ENCODE results near the gene B3GALT4. TPM values are rescaled to one million over a fixed set of nuclear protein-coding genes. Genes with fewer than 3 reads are reported as not detected.
"Not testable (repeated sequence)": the region's sequence is repeated elsewhere in the genome, so short reads cannot be mapped to it uniquely, and the experiment has no call there.

B3GALT4 gene
- total and polyA plus RNA-seq, 4 donors: 5.8 to 12.9 (median 7.2) TPM

DNA sequence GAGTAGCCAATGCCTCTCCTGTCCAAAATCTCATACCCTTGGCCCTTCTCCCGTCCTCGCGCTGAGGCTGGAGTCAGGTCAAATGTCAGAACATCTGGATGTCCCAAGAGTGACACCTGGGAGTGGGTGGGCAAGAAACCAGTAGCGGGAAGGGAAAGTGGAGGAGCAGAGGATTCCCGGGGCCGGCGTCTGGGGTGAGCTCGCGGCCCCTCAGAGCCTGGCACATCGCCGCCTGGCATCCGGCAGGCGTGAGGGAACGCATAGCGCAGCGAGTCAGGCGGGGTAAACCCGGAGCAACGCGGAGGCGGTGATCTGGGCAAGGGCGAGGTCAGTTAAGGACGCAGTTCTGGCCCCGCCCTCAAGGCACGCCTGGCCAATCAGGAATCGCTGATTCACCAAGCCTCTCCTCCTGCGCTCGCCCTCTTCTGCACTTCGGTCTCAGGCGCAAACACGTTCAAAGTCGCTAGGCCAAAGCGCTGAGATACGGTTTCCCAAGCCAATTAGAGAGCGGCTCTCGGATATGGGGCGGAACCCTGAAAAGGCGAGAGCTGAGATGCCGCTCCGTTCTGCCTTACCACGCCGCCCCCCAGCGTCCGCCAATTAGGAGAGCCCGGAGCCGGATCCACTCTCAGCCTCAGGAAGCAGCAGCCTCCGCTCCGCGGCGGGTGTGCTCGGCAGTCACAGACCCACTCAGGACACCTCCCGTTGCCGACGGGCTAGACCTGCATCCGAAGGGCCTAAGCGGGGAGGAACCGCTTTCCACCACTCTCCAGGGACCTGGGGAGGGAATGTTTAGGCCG is 27.8 kb upstream of the B3GALT4 start:
- Histone ChIP-seq H3K9me3 (ENCODE audit: control insufficient read depth, insufficient read depth, low read length) (no peaks in the 10 kb centered on the region), H3K27me3 (ENCODE audit: control insufficient read depth, insufficient read depth, low read length) (no peaks in the 10 kb centered on the region), H3K4me3 (ENCODE audit: low read depth, low read length) (peak overlapping the region; percentile 83), H3K4me1 (ENCODE audit: control insufficient read depth, insufficient read depth, low read length) (peaks cover 19% of the 10 kb centered on the region), H3K27ac (ENCODE audit: low read depth, low read length) (peak overlapping the region; percentile 94), H3K36me3 (ENCODE audit: control insufficient read depth, insufficient read depth, low read length) (peaks cover 18% of the 10 kb centered on the region)
- DNase-seq (ENCODE audit: low read depth in 4 of 6, low spot score in 6 of 6): peak; percentile 93 to 99 (median 96)
- WGBS (ENCODE audit: insufficient coverage): under 1% methylated on average over 48 of the region's 58 CpGs

DNA sequence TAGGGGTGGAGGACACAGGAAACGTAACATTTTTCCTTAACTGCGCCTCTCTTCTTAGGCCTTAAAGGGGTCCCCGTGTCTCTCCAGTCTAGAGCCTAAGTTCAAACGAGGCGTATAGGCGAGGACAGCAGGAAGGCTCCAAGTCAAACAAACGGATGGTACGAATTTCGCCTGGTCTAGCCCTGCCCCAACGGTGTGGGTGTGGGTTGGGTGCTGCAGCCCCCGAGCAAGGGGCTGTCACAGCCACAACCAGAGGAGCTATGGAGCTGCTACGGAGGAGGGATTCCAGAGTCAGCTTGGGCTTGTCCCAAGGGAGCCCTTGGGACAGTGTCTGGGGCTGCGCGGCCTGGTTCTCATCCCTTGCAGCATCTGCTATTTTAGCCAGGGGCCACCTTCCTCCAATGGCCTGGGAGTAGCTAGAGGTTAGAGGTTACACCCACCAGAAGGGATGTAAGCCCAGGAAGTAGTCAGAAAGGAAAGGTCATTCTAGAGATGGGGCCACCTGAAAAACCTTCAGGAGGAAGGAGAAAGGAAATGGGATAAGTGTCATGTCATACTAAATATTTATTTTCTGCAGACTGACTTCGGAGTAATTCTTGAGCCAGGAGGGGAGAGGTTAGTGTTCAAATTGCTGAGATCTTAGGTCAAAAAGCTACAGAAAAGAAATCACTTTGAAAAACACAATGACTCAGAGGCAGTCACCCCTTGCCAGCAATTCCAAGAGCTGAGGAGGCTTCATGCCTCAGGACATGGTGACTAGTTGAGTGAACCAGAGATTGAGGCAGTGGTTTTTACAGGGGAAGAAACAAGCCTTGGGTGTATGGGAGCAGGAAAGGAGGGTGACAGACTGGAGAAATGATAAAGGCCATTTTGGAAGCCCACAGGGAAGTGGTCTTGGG is 26.9 kb upstream of the B3GALT4 start:
- Histone ChIP-seq H3K4me1 (ENCODE audit: control insufficient read depth, insufficient read depth, low read length) (peaks cover 19% of the 10 kb centered on the region), H3K27me3 (ENCODE audit: control insufficient read depth, insufficient read depth, low read length) (no peaks in the 10 kb centered on the region), H3K4me3 (ENCODE audit: low read depth, low read length) (peak overlapping the region; percentile 83), H3K36me3 (ENCODE audit: control insufficient read depth, insufficient read depth, low read length) (peaks cover 21% of the 10 kb centered on the region), H3K27ac (ENCODE audit: low read depth, low read length) (peak overlapping the region; percentile 94), H3K9me3 (ENCODE audit: control insufficient read depth, insufficient read depth, low read length) (no peaks in the 10 kb centered on the region)
- 3% methylated on average over 12 of the region's 15 CpGs for WGBS (ENCODE audit: insufficient coverage)
- DNase-seq (ENCODE audit: low read depth in 4 of 6, low spot score in 6 of 6): no peak

DNA sequence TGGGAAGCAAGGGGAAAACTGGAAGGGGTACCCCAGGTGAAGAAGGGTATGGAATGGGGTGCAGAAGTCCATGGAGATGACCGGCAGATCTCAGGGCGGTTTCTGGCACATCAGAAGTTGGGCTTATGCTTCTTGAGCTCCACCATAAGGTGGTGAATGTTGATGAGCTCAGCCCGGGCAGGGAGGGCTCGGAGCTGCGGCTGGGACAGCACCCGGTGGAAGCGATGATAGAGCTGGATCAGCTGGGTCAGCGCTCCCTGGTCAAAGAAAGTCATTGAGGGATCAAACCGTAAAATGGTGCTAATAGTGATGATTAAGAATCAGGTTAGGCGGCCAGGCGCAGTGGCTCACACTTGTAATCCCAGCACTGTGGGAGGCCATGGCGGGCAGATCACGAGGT is 26.2 kb upstream of the B3GALT4 start:
- H3K36me3 ChIP-seq (ENCODE audit: control insufficient read depth, insufficient read depth, low read length): peaks cover 21% of the 10 kb centered on the region
- DNase-seq (ENCODE audit: low read depth in 4 of 6, low spot score in 6 of 6): no peak
- H3K27me3 ChIP-seq (ENCODE audit: control insufficient read depth, insufficient read depth, low read length): no peaks in the 10 kb centered on the region
- no peak overlapping the region for H3K27ac ChIP-seq (ENCODE audit: low read depth, low read length)
- H3K9me3 ChIP-seq (ENCODE audit: control insufficient read depth, insufficient read depth, low read length): no peaks in the 10 kb centered on the region
- 95% methylated on average over 11 of the region's 13 CpGs for WGBS (ENCODE audit: insufficient coverage)
- H3K4me3 ChIP-seq (ENCODE audit: low read depth, low read length): no peak overlapping the region
- H3K4me1 ChIP-seq (ENCODE audit: control insufficient read depth, insufficient read depth, low read length): peaks cover 19% of the 10 kb centered on the region

DNA sequence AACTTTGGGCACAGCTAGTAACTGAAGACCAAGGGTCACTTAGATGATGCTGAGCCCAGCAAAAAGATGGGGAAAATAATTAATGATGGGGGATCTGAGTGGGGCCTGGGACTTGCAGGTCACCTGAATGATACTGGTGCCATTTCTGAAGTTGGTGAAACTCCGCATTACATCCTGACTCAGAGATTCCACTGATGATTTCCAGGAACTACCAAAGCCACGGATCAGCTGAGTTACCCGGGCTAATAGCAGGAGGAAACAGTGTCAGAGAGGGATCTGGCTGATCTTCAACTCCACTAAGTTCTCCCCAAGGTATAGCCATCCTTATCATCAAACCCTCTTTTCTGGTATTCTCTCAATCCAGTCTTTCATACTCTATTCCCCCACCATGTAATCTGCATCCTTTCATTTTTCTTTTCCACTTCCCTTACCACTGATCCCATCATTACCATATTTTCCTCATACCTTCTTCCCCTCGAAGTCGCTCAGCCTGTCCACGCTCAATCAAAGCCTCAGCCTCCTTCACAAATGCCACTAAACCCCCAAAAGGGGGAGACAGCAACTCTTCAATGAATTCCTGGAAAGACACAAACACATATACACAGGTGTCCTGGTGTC is 25.4 kb upstream of the B3GALT4 start:
- Histone ChIP-seq H3K27me3 (ENCODE audit: control insufficient read depth, insufficient read depth, low read length) (no peaks in the 10 kb centered on the region), H3K4me1 (ENCODE audit: control insufficient read depth, insufficient read depth, low read length) (peaks cover 19% of the 10 kb centered on the region), H3K36me3 (ENCODE audit: control insufficient read depth, insufficient read depth, low read length) (peaks cover 21% of the 10 kb centered on the region), H3K4me3 (ENCODE audit: low read depth, low read length) (no peak overlapping the region), H3K9me3 (ENCODE audit: control insufficient read depth, insufficient read depth, low read length) (no peaks in the 10 kb centered on the region), H3K27ac (ENCODE audit: low read depth, low read length) (no peak overlapping the region)
- DNase-seq (ENCODE audit: low read depth in 4 of 6, low spot score in 6 of 6): no peak
- WGBS (ENCODE audit: insufficient coverage): 95% methylated on average over 6 of the region's 6 CpGs

DNA sequence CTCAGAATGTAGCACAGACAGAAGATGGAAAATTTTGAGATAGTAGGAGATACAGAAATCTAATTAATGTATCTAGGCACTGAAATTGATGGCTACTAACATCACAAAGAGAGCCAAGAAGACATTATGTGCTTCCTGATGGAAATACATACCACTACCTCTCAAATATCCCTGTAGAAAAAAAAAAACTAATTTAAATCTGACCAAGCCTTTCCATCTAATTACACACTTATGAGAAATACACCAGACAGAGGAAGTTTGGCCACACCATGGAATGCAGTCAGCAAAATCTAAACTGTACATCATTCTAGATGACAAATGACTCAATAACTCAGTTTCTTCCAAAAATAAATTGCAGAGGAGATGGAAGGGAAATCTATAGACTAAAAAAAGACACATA is 24.2 kb upstream of the B3GALT4 start:
- Histone ChIP-seq H3K4me3 (ENCODE audit: low read depth, low read length) (no peak overlapping the region), H3K4me1 (ENCODE audit: control insufficient read depth, insufficient read depth, low read length) (peaks cover 19% of the 10 kb centered on the region), H3K27ac (ENCODE audit: low read depth, low read length) (no peak overlapping the region), H3K36me3 (ENCODE audit: control insufficient read depth, insufficient read depth, low read length) (peaks cover 30% of the 10 kb centered on the region), H3K27me3 (ENCODE audit: control insufficient read depth, insufficient read depth, low read length) (no peaks in the 10 kb centered on the region), H3K9me3 (ENCODE audit: control insufficient read depth, insufficient read depth, low read length) (no peaks in the 10 kb centered on the region)
- no peak for DNase-seq (ENCODE audit: low read depth in 4 of 6, low spot score in 6 of 6)

DNA sequence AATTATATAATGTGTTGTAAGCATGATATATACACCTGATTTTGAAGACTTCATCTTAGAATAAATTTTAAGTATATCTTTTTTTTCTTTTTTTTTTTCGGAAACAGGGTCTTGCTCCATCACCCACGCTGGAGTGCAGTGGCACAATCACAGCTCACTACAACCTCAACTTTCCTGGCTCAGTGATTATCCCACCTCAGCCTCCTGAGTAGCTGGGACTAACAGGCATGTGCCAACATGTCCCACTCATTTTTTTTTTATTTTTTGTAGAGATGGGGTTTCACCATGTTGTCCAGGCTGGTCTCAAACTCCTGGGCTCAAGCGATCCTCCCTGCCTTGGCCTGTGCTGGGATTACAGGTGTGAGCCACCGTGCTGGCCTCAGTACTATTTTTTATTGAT is 22.3 kb upstream of the B3GALT4 start:
- no peaks in the 10 kb centered on the region for H3K27me3 ChIP-seq (ENCODE audit: control insufficient read depth, insufficient read depth, low read length)
- no peak for DNase-seq (ENCODE audit: low read depth in 4 of 6, low spot score in 6 of 6)
- WGBS (ENCODE audit: insufficient coverage): no CpG with 5 or more reads among the region's 4 CpGs
- H3K36me3 ChIP-seq (ENCODE audit: control insufficient read depth, insufficient read depth, low read length): peaks cover 42% of the 10 kb centered on the region
- H3K4me1 ChIP-seq (ENCODE audit: control insufficient read depth, insufficient read depth, low read length): peaks cover 5% of the 10 kb centered on the region
- H3K4me3 ChIP-seq (ENCODE audit: low read depth, low read length): no peak overlapping the region
- H3K9me3 ChIP-seq (ENCODE audit: control insufficient read depth, insufficient read depth, low read length): no peaks in the 10 kb centered on the region
- no peak overlapping the region for H3K27ac ChIP-seq (ENCODE audit: low read depth, low read length)

DNA sequence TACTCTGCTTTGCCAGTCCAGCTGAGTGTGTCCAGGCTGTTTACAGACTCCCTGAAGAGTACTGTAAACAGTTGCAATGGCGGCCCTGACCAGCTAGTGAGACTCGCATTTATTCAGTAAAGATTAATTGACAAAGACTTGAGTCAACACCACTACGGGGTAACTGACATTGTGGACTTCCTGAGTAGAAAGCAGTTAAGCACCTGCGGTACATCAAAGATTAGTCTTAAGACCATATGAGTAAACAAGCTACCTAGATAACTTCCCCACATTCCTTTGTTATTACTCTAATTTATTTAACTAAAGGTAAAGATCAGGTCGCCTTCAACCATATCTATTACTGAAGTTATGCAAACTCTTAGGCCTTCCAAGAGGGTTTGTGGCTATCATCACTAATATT is 17.9 kb upstream of the B3GALT4 start:
- peaks cover 42% of the 10 kb centered on the region for H3K36me3 ChIP-seq (ENCODE audit: control insufficient read depth, insufficient read depth, low read length)
- no peaks in the 10 kb centered on the region for H3K9me3 ChIP-seq (ENCODE audit: control insufficient read depth, insufficient read depth, low read length)
- DNase-seq (ENCODE audit: low read depth in 4 of 6, low spot score in 6 of 6): no peak
- H3K4me3 ChIP-seq (ENCODE audit: low read depth, low read length): no peak overlapping the region
- H3K27me3 ChIP-seq (ENCODE audit: control insufficient read depth, insufficient read depth, low read length): no peaks in the 10 kb centered on the region
- H3K4me1 ChIP-seq (ENCODE audit: control insufficient read depth, insufficient read depth, low read length): no peaks in the 10 kb centered on the region
- no peak overlapping the region for H3K27ac ChIP-seq (ENCODE audit: low read depth, low read length)
- 91% methylated on average over 3 of the region's 5 CpGs for WGBS (ENCODE audit: insufficient coverage)

DNA sequence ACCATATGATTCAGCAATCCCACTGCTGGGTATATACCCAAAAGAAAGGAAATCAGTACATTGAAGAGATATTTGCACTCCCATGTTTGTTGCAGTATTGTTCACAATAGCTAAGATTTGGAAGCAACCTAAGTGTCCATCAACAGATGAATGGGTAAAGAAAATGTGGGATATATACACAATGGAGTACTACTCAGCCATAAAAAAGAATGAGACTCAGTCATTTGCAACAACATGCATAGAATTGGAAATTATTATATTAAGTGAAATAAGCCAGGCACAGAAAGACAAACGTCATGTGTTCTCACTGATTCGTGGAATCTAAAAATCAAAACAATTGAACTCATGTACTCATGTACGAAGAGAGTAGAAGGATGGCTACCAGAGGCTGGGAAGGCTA is 14.4 kb upstream of the B3GALT4 start:
- not testable (repeated sequence) for H3K27me3 ChIP-seq (ENCODE audit: control insufficient read depth, insufficient read depth, low read length); H3K9me3 ChIP-seq (ENCODE audit: control insufficient read depth, insufficient read depth, low read length); H3K4me3 ChIP-seq (ENCODE audit: low read depth, low read length); H3K27ac ChIP-seq (ENCODE audit: low read depth, low read length); H3K4me1 ChIP-seq (ENCODE audit: control insufficient read depth, insufficient read depth, low read length); DNase-seq (ENCODE audit: low read depth in 4 of 6, low spot score in 6 of 6)
- no CpG with 5 or more reads among the region's 3 CpGs for WGBS (ENCODE audit: insufficient coverage)
- H3K36me3 ChIP-seq (ENCODE audit: control insufficient read depth, insufficient read depth, low read length): peaks cover 64% of the 10 kb centered on the region

DNA sequence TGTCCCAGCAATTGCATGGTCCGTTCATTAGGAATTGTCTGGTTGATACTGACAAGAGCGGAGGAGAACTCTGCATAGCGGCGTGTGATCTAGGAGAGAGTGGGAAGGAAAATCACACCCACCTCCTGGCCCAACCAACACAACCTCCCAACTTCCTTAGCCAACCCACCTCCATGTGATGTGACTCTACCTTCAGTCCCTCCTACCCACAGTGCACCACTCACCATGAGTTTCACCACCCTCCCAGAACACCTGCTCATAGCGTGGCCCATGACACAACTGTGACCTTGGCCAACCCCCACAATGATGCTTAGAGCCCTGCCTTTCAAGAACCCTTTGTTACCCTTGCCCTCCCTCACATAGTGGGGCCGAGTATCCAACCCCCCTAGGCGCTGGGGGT is 12.9 kb upstream of the B3GALT4 start:
- H3K9me3 ChIP-seq (ENCODE audit: control insufficient read depth, insufficient read depth, low read length): no peaks in the 10 kb centered on the region
- no peak for DNase-seq (ENCODE audit: low read depth in 4 of 6, low spot score in 6 of 6)
- H3K36me3 ChIP-seq (ENCODE audit: control insufficient read depth, insufficient read depth, low read length): peaks cover 65% of the 10 kb centered on the region
- no peak overlapping the region for H3K27ac ChIP-seq (ENCODE audit: low read depth, low read length)
- 93% methylated on average over 3 of the region's 7 CpGs for WGBS (ENCODE audit: insufficient coverage)
- no peaks in the 10 kb centered on the region for H3K4me1 ChIP-seq (ENCODE audit: control insufficient read depth, insufficient read depth, low read length)
- no peak overlapping the region for H3K4me3 ChIP-seq (ENCODE audit: low read depth, low read length)
- no peaks in the 10 kb centered on the region for H3K27me3 ChIP-seq (ENCODE audit: control insufficient read depth, insufficient read depth, low read length)

Measured in spinal cord (tissue), 10 donors.